Type B pancreatic cell (in vitro differentiated cells): ENCODE measurements around the gene NTM. TPM values are rescaled to one million over a fixed set of nuclear protein-coding genes. Genes with fewer than 3 reads are reported as not detected.

Experiments used
- DNase-seq: peaks from one replicate; pipeline ENCODE4 v3.0.0; 2021; ENCODE audit warnings: mixed read lengths; ENCODE audit not compliant: unreplicated experiment; ENCODE audit errors: extremely low spot score
- H3K27ac Mint-ChIP-seq: 2 replicates; pipeline ENCODE4 v1.8.0; 2021; ENCODE audit warnings: mild to moderate bottlenecking, mixed read lengths
- H3K27me3 Mint-ChIP-seq: 2 replicates; pipeline ENCODE4 v1.8.0; 2021; ENCODE audit warnings: mixed read lengths
- H3K36me3 Mint-ChIP-seq: 2 replicates; pipeline ENCODE4 v1.8.0; 2021; ENCODE audit warnings: mixed read lengths
- H3K4me1 Mint-ChIP-seq: one replicate; pipeline ENCODE4 v1.8.0; 2021; ENCODE audit warnings: mixed read lengths; ENCODE audit not compliant: unreplicated experiment
- H3K4me3 Mint-ChIP-seq: 2 replicates; pipeline ENCODE4 v1.8.0; 2021; ENCODE audit warnings: mild to moderate bottlenecking, mixed read lengths
- H3K9me3 Mint-ChIP-seq: 2 replicates; pipeline ENCODE4 v1.8.0; 2021; ENCODE audit warnings: mixed read lengths
- total RNA-seq: library from RNA; stranded (reverse); gene quantifications from 2 replicates; pipeline ENCODE4 v1.2.1, GENCODE V29; 2021; ENCODE audit warnings: low replicate concordance
- TF ChIP-seq, protein P1 (sequence below): fragments of 200-600 bp; sonication (generic); conservative IDR thresholded peaks from 2 replicates; pipeline ENCODE4 v1.5.0; 2021; ENCODE audit warnings: antibody characterized with exemption, mild to moderate bottlenecking

The NTM gene
- total RNA-seq, 1 donor from 2014 or later = 19.2 TPM

DNA sequence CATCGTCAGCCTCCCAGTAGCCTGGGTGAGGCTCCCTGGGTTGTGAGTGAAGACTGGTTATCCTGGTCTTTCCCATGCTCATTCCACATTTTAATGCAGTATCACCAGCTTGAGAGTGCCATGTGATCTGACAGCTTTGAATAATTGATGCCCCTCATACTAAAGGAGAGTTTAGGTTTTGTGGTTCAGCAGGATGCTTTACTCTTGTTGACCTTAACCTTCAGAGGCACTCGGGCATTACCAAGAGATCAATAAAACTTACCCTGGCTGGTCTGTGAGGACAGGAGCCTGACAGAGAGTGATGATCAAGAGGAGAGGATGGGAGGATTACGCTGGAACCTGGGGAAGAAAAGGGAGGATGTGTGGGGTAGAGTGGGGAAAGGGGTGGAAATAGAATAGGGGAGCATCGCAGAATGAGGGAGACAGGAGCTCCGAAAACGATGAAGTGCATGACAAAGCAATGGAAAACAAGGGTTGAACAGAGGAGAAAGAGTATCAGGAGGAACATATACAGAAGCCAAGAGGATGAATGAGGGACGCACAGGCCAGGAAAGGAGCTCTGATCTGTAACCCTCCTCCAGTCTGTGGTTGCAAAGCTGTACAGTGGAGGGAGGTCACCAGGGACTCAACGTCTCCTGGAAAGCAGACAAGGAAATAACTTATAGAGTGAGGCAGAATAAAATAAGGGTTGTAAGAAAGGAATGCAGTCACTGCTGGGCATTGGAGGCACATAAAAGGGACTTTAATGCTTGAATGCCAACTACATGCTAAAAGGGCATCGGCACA, 594.5 kb downstream of the NTM start:
- no peaks in the 10 kb centered on the region for H3K36me3 Mint-ChIP-seq
- peaks cover 7% of the 10 kb centered on the region for H3K4me1 Mint-ChIP-seq
- no peaks in the 10 kb centered on the region for H3K9me3 Mint-ChIP-seq
- no peak overlapping the region for H3K27ac Mint-ChIP-seq
- TF ChIP-seq, protein P1, sequence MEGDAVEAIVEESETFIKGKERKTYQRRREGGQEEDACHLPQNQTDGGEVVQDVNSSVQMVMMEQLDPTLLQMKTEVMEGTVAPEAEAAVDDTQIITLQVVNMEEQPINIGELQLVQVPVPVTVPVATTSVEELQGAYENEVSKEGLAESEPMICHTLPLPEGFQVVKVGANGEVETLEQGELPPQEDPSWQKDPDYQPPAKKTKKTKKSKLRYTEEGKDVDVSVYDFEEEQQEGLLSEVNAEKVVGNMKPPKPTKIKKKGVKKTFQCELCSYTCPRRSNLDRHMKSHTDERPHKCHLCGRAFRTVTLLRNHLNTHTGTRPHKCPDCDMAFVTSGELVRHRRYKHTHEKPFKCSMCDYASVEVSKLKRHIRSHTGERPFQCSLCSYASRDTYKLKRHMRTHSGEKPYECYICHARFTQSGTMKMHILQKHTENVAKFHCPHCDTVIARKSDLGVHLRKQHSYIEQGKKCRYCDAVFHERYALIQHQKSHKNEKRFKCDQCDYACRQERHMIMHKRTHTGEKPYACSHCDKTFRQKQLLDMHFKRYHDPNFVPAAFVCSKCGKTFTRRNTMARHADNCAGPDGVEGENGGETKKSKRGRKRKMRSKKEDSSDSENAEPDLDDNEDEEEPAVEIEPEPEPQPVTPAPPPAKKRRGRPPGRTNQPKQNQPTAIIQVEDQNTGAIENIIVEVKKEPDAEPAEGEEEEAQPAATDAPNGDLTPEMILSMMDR = no peak
- H3K27me3 Mint-ChIP-seq = peaks cover 18% of the 10 kb centered on the region
- H3K4me3 Mint-ChIP-seq = no peak overlapping the region
- DNase-seq = no peak

- Mint-ChIP-seq H3K4me3 (no peak overlapping the region), H3K36me3 (no peaks in the 10 kb centered on the region), H3K9me3 (no peaks in the 10 kb centered on the region), H3K4me1 (peaks cover 7% of the 10 kb centered on the region), H3K27me3 (peaks cover 21% of the 10 kb centered on the region), H3K27ac (no peak overlapping the region)
- TF ChIP-seq, protein P1 = no peak
- DNase-seq = no peak
Observed at GRCh38 chr11:131965504-131965903, 595.1 kb downstream of the NTM start.

GRCh38 chr11:131966667-131967066, 596.3 kb downstream of the NTM start:
- Mint-ChIP-seq H3K9me3 (no peaks in the 10 kb centered on the region), H3K27ac (no peak overlapping the region), H3K27me3 (peaks cover 21% of the 10 kb centered on the region), H3K36me3 (no peaks in the 10 kb centered on the region), H3K4me3 (no peak overlapping the region), H3K4me1 (peaks cover 7% of the 10 kb centered on the region)
- DNase-seq = no peak
- TF ChIP-seq, protein P1 = no peak

- peaks cover 21% of the 10 kb centered on the region for H3K27me3 Mint-ChIP-seq
- no peaks in the 10 kb centered on the region for H3K9me3 Mint-ChIP-seq
- peaks cover 7% of the 10 kb centered on the region for H3K4me1 Mint-ChIP-seq
- no peak overlapping the region for H3K27ac Mint-ChIP-seq
- H3K4me3 Mint-ChIP-seq = no peak overlapping the region
- no peak for DNase-seq
- TF ChIP-seq, protein P1 = no peak
- H3K36me3 Mint-ChIP-seq = no peaks in the 10 kb centered on the region
Observed at GRCh38 chr11:131969261-131969660, 598.8 kb downstream of the NTM start.

GRCh38 chr11:131973061-131973460, 602.6 kb downstream of the NTM start:
- TF ChIP-seq, protein P1 = no peak

More at GRCh38 chr11:131973061-131973460, 602.6 kb downstream of the NTM start:
- Mint-ChIP-seq H3K27me3 (peaks cover 23% of the 10 kb centered on the region), H3K4me1 (peaks cover 10% of the 10 kb centered on the region), H3K9me3 (no peaks in the 10 kb centered on the region), H3K36me3 (no peaks in the 10 kb centered on the region), H3K27ac (no peak overlapping the region), H3K4me3 (no peak overlapping the region)
- DNase-seq = no peak
